Endothelial cell of umbilical vein (primary cell): Measurements from ENCODE around the gene TMEM131. TPM values are rescaled to one million over a fixed set of nuclear protein-coding genes. Genes with fewer than 3 reads are reported as not detected.

Experiments used
- BruUV-seq: library from RNA; stranded (reverse); fragments of 400-500 nt; replicated peaks from 2 replicates; lab custom pipeline; 2021; lab: Mats Ljungman, UMichigan
- CTCF ChIA-PET: fragments of 300-600, 350-600 bp; sonication (Branson Sonifier 250); formaldehyde crosslinking; loops from one replicate; lab custom pipeline; 2021; ENCODE audit warnings: antibody characterized with exemption, inconsistent platforms; lab: Charles Lee
- POLR2A ChIA-PET: fragments of 300-600, 350-600 bp; sonication (Branson Sonifier 250); formaldehyde crosslinking; loops from one replicate; lab custom pipeline; 2021; ENCODE audit warnings: antibody characterized with exemption, inconsistent platforms; lab: Charles Lee
- DNase-seq: peaks from one replicate; pipeline ENCODE4 v3.0.0-alpha.2; 2011; ENCODE audit warnings: low read depth, low spot score
- FAIRE-seq: peaks from 2 replicates; lab custom pipeline; 2011; peaks lifted over from hg19 to GRCh38; lab: Jason Lieb, UNC
- H2AFZ ChIP-seq: 2 replicates; pipeline ENCODE4 v1.6.0; 2012; ENCODE audit warnings: low read depth, low read length, control low read depth, inconsistent platforms
- H3K27ac ChIP-seq: 2 replicates; pipeline ENCODE4 v1.5.1; 2011; ENCODE audit warnings: low read depth, mild to moderate bottlenecking, control low read depth, low read length, moderate library complexity; ENCODE audit not compliant: insufficient read depth
- H3K27me3 ChIP-seq, 2 experiments: 2 replicates each; pipeline versions ENCODE4 v1.6.0 to v1.6.1; 2011; ENCODE audit warnings: low read length in 2 of 2, mixed read lengths in 1 of 2; ENCODE audit not compliant: control insufficient read depth in 2 of 2, insufficient read depth in 2 of 2
- H3K36me3 ChIP-seq, 2 experiments: 2 replicates in 1 of 2; 3 replicates in 1 of 2; pipeline ENCODE4 v1.5.1; 2011; ENCODE audit warnings: low read length in 2 of 2, mild to moderate bottlenecking in 1 of 2, moderate library complexity in 1 of 2; ENCODE audit not compliant: control insufficient read depth in 2 of 2, insufficient read depth in 2 of 2; ENCODE audit errors: extremely low read depth in 1 of 2
- H3K4me1 ChIP-seq: 3 replicates; pipeline ENCODE4 v1.5.1; 2011; ENCODE audit warnings: mild to moderate bottlenecking, low read length; ENCODE audit not compliant: control insufficient read depth, insufficient read depth; ENCODE audit errors: extremely low read depth
- H3K4me2 ChIP-seq: 2 replicates; pipeline ENCODE4 v1.6.1; 2011; ENCODE audit warnings: low read length, control low read depth, mixed read lengths; ENCODE audit not compliant: insufficient read depth
- H3K4me3 ChIP-seq, 3 experiments: fragments of 200-600 bp in 1 of 3; sonication (generic), shearing (Covaris generic) in 1 of 3; replicated peaks in 1 of 3; 2 replicates each; pipeline ENCODE4 v1.5.1; 2011 to 2016; ENCODE audit warnings: control low read depth in 3 of 3, low read length in 3 of 3, mild to moderate bottlenecking in 2 of 3, inconsistent platforms in 1 of 3, low read depth in 1 of 3, moderate library complexity in 1 of 3; ENCODE audit not compliant: insufficient read depth in 1 of 3
- H3K79me2 ChIP-seq: 2 replicates; pipeline ENCODE4 v1.6.0; 2012; ENCODE audit warnings: low read length, inconsistent platforms; ENCODE audit not compliant: control insufficient read depth, insufficient read depth
- H3K9ac ChIP-seq: replicated peaks from 2 replicates; pipeline ENCODE3; 2011; ENCODE audit warnings: low read length, control low read depth; ENCODE audit not compliant: insufficient read depth; ENCODE audit errors: extremely low read depth
- H3K9me1 ChIP-seq: replicated peaks from 3 replicates; pipeline ENCODE4 v1.6.0; 2011; ENCODE audit warnings: mild to moderate bottlenecking, low read length; ENCODE audit not compliant: control insufficient read depth, insufficient read depth; ENCODE audit errors: extremely low read depth
- H3K9me3 ChIP-seq: replicated peaks from 2 replicates; pipeline ENCODE4 v1.5.1; 2012; ENCODE audit warnings: low read length, inconsistent platforms; ENCODE audit not compliant: control insufficient read depth, insufficient read depth
- H4K20me1 ChIP-seq: replicated peaks from 2 replicates; pipeline ENCODE3; 2011; ENCODE audit warnings: mild to moderate bottlenecking, low read length; ENCODE audit not compliant: control insufficient read depth, insufficient read depth; ENCODE audit errors: extremely low read depth
- CTCF ChIP-seq, 2 donors: IDR thresholded peaks; 1 replicate in 1 of 2; 2 replicates in 1 of 2; pipeline ENCODE4 v1.5.1; 2011; ENCODE audit warnings: low read length in 2 of 2, mild to moderate bottlenecking in 2 of 2, moderate library complexity in 2 of 2, control low read depth in 1 of 2, inconsistent platforms in 1 of 2, low read depth in 1 of 2; ENCODE audit not compliant: insufficient read depth in 1 of 2; ENCODE audit errors: extremely low read depth in 1 of 2
- EZH2 ChIP-seq: IDR thresholded peaks from 2 replicates; pipeline ENCODE4 v1.6.1; 2012; ENCODE audit warnings: borderline replicate concordance, low read depth, mild to moderate bottlenecking, moderate library complexity, low read length, inconsistent platforms; ENCODE audit not compliant: severe bottlenecking
- FOS ChIP-seq: IDR thresholded peaks from 2 replicates; pipeline ENCODE4 v1.6.1; 2011; ENCODE audit warnings: mild to moderate bottlenecking, low read length, moderate library complexity, borderline replicate concordance; ENCODE audit not compliant: insufficient read depth
- GATA2 ChIP-seq: IDR thresholded peaks from 2 replicates; pipeline ENCODE4 v1.7.0; 2011; ENCODE audit warnings: low read depth, mild to moderate bottlenecking, moderate library complexity, mixed read lengths, low read length; ENCODE audit not compliant: insufficient read length, insufficient read depth
- JUN ChIP-seq: IDR thresholded peaks from 2 replicates; pipeline ENCODE4 v1.6.1; 2011; ENCODE audit warnings: borderline replicate concordance, low read depth; ENCODE audit not compliant: insufficient read length, insufficient read depth
- MYC ChIP-seq: IDR thresholded peaks from one replicate; pipeline ENCODE4 v1.6.1; 2011; ENCODE audit warnings: mild to moderate bottlenecking, low read depth, low read length
- POLR2A ChIP-seq: IDR thresholded peaks from 2 replicates; pipeline ENCODE4 v1.6.1; 2012; ENCODE audit warnings: low read depth, mild to moderate bottlenecking, control low read depth, low read length
- POLR2AphosphoS5 ChIP-seq: IDR thresholded peaks from 2 replicates; pipeline ENCODE4 v1.6.1; 2012; ENCODE audit warnings: low read depth, mild to moderate bottlenecking, control low read depth, low read length, moderate library complexity; ENCODE audit not compliant: insufficient read depth
- dilution Hi-C: fragments of 300-500 bp; cut with MboI; formaldehyde crosslinking; loops from one replicate; pipeline ENCODE4 v1.15.0; 2019; ENCODE audit warnings: low sequenced_read_pairs; ENCODE audit not compliant: extremely low pct_ligation_motif_present
- intact Hi-C: fragments of 100-400 bp; cut with micrococcal nuclease; formaldehyde crosslinking; loops from one replicate; pipeline ENCODE4 v1.10.0; 2022
- polyA plus RNA-seq, 4 experiments: library from polyadenylated mRNA; depleted of rRNA in 3 of 4; stranded (reverse) in 3 of 4; unstranded in 1 of 4; fragments of >200 nt; gene quantifications; 2 replicates each; pipeline versions ENCODE4 v1.2.1 to v1.2.3, GENCODE V29; 2011 to 2012; ENCODE audit warnings: missing spikeins in 1 of 4
- total RNA-seq: library from RNA; stranded (reverse); gene quantifications from 2 replicates; pipeline ENCODE4 v1.2.3, GENCODE V29; 2021
- TF ChIP-seq, protein P1 (sequence below): IDR thresholded peaks from 2 replicates; pipeline ENCODE4 v1.6.1; 2011; ENCODE audit not compliant: insufficient read depth, insufficient read length

TMEM131 gene
- total and polyA plus RNA-seq, 2 donors (not counting 3 experiments of a cell fraction or from before 2014, with no cell fraction given), result 12.2 to 28.6 TPM

DNA sequence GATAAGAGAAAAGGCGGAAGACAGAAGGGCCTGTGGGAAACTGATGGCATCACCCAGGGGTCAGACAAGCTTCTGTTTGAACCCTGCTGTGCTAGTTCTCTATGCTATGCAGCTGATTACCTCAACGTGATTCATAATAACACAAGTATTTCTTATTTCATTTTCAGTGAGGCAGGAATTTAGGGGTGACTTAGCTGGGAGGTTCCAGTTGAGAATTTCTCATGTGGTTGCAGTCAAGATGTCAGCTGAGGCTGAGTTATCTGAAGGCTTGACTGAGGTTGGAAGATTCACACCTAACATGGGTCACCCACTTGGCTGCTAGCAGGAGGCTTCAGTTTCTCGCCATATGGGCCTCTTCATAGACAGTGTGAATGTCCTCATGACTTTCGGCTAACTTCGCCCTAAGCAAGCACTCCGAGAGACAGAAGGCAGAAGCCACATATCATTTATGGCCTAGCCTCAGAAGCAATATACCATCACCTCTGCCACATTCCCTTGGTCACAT, 34.0 kb upstream of the TMEM131 start:
- Histone ChIP-seq H3K9me1 (no peaks in the 10 kb centered on the region), H2AFZ (no peak overlapping the region), H3K4me3 (no peak overlapping the region), H3K79me2 (no peaks in the 10 kb centered on the region), H3K4me1 (no peaks in the 10 kb centered on the region), H3K9ac (no peak overlapping the region), H3K4me2 (no peak overlapping the region), H3K36me3 (no peaks in the 10 kb centered on the region), H3K27me3 (peaks cover 13 to 29% of the 10 kb centered on the region in 2 experiments), H3K27ac (no peak overlapping the region), H4K20me1 (no peaks in the 10 kb centered on the region), H3K9me3 (no peaks in the 10 kb centered on the region)
- DNase-seq, result no peak
- no peak for FAIRE-seq
- CTCF ChIA-PET, result no interaction called here
- intact Hi-C loops, result no loop called here
- dilution Hi-C loops, result no loop called here
- POLR2A ChIA-PET, result no interaction called here
- TF ChIP-seq POLR2A (no peak), GATA2 (no peak), JUN (no peak), POLR2AphosphoS5 (no peak), FOS (no peak), EZH2 (no peak), CTCF (IDR thresholded peaks at IDR 0.05; ENCODE audit: extremely low read depth in 1 of 2, insufficient read depth in 1 of 2, low read depth in 1 of 2, low read length in 2 of 2) (no peak), MYC (no peak)
- TF ChIP-seq, protein P1, sequence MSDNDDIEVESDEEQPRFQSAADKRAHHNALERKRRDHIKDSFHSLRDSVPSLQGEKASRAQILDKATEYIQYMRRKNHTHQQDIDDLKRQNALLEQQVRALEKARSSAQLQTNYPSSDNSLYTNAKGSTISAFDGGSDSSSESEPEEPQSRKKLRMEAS, result no peak
- BruUV-seq, result no TSS peak
